HG03342 (cell line): ENCODE data around the gene FOXJ3.

Experiments used
- ATAC-seq: cut with Tn5 transposase; IDR thresholded peaks from one replicate; pipeline ENCODE4 v1.9.1; 2021; ENCODE audit warnings: mild to moderate bottlenecking, moderate library complexity; ENCODE audit not compliant: unreplicated experiment

Gene FOXJ3

GRCh38 chr1:42171679-42172266, 163.3 kb downstream of the FOXJ3 start:
- ATAC-seq, result no peak

GRCh38 chr1:42170779-42171621, 164.0 kb downstream of the FOXJ3 start:
- ATAC-seq, result no peak

- no peak for ATAC-seq
Observed at GRCh38 chr1:42168763-42169162, 166.3 kb downstream of the FOXJ3 start.

GRCh38 chr1:42168391-42168670, 166.7 kb downstream of the FOXJ3 start:
- ATAC-seq, result no peak

GRCh38 chr1:42167611-42168390, 167.2 kb downstream of the FOXJ3 start:
- ATAC-seq, result no peak

- no peak for ATAC-seq
Observed at GRCh38 chr1:42165511-42166210, 169.4 kb downstream of the FOXJ3 start.

- no peak for ATAC-seq
Observed at GRCh38 chr1:42164551-42165420, 170.2 kb downstream of the FOXJ3 start, which contains the start of gene GUCA2A. Gene GUCA2A (minus strand): TSS chr1:42164745. CDS start chr1:42164712, 33 bp downstream.

GRCh38 chr1:42163536-42164503, 171.2 kb downstream of the FOXJ3 start:
- no peak for ATAC-seq

GRCh38 chr1:42163114-42163513, 171.9 kb downstream of the FOXJ3 start:
- ATAC-seq, result no peak

- no peak for ATAC-seq
Observed at GRCh38 chr1:42162181-42162580, 172.9 kb downstream of the FOXJ3 start.

- no peak for ATAC-seq
Observed at GRCh38 chr1:42158189-42158588, 176.8 kb downstream of the FOXJ3 start.

- no peak for ATAC-seq
Observed at GRCh38 chr1:42157667-42158066, 177.4 kb downstream of the FOXJ3 start.

- no peak for ATAC-seq
Observed at GRCh38 chr1:42155362-42155761, 179.7 kb downstream of the FOXJ3 start.

GRCh38 chr1:42154685-42155084, 180.3 kb downstream of the FOXJ3 start:
- ATAC-seq, result no peak

- ATAC-seq, result no peak
Observed at GRCh38 chr1:42153624-42154023, 181.4 kb downstream of the FOXJ3 start.

- no peak for ATAC-seq
Observed at GRCh38 chr1:42152907-42153600, 182.0 kb downstream of the FOXJ3 start, which contains the start of gene GUCA2B. Gene GUCA2B (plus strand): TSS chr1:42153410. CDS start chr1:42153451, 41 bp downstream.

GRCh38 chr1:42152119-42152518, 182.9 kb downstream of the FOXJ3 start:
- no peak for ATAC-seq

- ATAC-seq, result no peak
Observed at GRCh38 chr1:42150651-42151050, 184.4 kb downstream of the FOXJ3 start.
